ENCODE results near the gene TNIK. TPM values are rescaled to one million over a fixed set of nuclear protein-coding genes. Genes with fewer than 3 reads are reported as not detected.

The TNIK gene
- total RNA-seq, 4 donors from 2014 or later = 30.3 to 39.0 (median 36.8) TPM

DNA sequence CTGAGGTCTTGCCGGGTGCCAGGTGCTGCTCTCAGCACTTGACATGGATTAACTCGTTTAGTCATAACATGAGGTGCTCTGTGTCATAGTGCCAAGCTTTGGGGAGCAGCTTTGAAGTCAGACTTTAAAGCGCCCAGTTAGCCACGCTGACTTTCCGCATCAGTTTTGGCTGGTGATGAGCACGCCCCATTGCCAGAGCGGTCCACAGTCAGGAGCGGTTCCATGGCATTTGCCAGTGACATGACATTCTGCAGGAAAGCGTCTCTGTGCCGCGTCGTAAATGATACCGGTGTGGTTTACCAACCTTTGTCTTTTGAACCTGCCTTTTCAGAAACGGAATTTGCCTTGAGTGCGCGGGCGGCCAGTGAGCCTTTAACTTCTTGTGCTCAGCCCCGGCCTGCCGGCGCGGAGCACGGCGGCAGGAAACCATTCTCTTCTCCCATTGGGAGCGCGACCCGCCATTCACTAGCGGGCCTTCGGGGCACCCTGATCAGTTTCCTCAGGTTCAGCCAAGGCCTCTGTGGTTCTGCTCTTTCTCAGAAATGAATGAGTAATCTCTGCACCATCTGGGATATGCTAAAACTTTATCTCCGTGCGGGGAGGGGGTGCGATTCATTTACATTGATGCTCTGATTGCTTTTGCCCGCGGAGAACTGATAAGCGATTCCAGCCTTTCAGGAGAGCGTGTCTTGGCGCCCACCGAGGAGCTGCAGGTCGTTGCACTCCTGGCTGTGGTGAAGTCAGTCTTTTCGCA, 432.0 kb downstream of the TNIK start:
- Histone ChIP-seq H3K27me3 (no peaks in the 10 kb centered on the region), H3K4me1 (peaks cover 8 to 15% (median 15%) of the 10 kb centered on the region in 4 donors), H3K9me3 (no peaks in the 10 kb centered on the region), H3K27ac (replicated peaks in 1 of 4) (no peak overlapping the region), H3K36me3 (no peaks in the 10 kb centered on the region), H3K4me3 (peak overlapping the region; percentile 42 to 45 (median 42))
- WGBS = 9% methylated on average over 36 of the region's 39 CpGs
- no peak for DNase-seq (ENCODE audit: extremely low spot score)
- intact Hi-C loops (cut with DNase I) = no loop called here
- TF ChIP-seq, protein P1, sequence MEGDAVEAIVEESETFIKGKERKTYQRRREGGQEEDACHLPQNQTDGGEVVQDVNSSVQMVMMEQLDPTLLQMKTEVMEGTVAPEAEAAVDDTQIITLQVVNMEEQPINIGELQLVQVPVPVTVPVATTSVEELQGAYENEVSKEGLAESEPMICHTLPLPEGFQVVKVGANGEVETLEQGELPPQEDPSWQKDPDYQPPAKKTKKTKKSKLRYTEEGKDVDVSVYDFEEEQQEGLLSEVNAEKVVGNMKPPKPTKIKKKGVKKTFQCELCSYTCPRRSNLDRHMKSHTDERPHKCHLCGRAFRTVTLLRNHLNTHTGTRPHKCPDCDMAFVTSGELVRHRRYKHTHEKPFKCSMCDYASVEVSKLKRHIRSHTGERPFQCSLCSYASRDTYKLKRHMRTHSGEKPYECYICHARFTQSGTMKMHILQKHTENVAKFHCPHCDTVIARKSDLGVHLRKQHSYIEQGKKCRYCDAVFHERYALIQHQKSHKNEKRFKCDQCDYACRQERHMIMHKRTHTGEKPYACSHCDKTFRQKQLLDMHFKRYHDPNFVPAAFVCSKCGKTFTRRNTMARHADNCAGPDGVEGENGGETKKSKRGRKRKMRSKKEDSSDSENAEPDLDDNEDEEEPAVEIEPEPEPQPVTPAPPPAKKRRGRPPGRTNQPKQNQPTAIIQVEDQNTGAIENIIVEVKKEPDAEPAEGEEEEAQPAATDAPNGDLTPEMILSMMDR (IDR thresholded peaks at IDR 0.05) = no peak
- TF ChIP-seq POLR2A (IDR thresholded peaks at IDR 0.05; ENCODE audit: low read depth) (no peak), EP300 (IDR thresholded peaks at IDR 0.05) (no peak), POLR2AphosphoS5 (IDR thresholded peaks at IDR 0.05) (no peak)

DNA sequence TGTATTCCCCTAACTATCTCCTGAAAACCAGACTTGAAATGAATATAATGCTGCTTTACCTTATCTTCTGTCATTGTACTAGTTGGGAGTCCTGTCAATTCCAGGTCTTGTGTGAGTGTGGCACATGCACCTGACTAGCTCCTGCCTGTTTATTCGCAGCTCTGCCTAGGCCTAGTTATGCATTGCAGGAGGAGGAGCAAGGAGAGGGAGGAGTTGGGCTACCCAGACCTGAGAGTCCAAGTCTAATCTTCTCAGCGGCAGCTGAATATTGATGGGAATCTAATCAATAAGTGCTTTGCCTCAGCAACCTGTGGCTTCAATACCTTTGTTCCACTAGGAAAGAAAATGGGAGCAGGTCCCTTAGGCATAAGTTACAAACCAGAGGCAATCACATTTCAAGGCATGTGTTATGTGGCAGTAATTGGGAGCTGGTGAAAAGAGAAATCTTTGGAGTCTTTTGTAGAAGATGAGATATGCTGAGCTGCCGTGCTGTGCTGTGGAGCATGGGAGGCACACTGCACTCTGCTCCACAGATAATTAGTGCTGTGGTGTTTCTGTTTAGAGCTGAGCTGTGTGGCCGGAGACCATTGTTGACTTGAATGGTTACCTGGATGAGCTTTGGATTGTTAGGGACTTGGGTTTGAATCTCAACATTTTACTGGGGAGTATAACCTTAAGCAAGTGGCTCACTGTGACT, 433.5 kb downstream of the TNIK start, which contains the start of gene SLC2A2:
Gene SLC2A2 (minus strand): TSS at position 124 of the 697 bp plus-strand sequence. CDS start 50 bp downstream, at position 74.
- WGBS = 94% methylated on average over 4 of the region's 4 CpGs

DNA sequence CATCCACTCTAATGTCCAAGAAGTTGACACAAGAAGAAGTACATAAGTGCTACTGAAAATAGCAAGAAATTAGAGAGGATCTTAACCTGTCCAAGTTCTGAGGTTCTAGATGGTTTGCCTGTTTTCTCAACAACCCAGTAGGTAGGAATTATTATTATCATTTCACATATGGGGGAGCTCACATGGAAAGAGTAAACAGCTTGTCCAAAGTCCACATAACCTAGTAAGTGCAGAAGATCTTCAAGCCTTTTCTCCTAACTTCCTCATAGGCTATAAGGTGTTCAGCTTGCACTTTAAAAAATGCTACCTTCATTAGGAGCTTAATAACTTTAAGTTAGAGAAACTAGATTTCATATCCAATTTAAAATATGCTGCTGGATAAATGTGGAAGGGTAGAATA, 436.6 kb downstream of the TNIK start:
- no peaks in the 10 kb centered on the region for H3K27me3 ChIP-seq

More for the DNA sequence above, 433.5 kb downstream of the TNIK start, which contains the start of gene SLC2A2:
- no peaks in the 10 kb centered on the region for H3K27me3 ChIP-seq
- TF ChIP-seq POLR2AphosphoS5 (IDR thresholded peaks at IDR 0.05) = no peak
- TF ChIP-seq POLR2A (IDR thresholded peaks at IDR 0.05; ENCODE audit: low read depth) = no peak
- TF ChIP-seq, protein P1 (IDR thresholded peaks at IDR 0.05) = no peak
- TF ChIP-seq EP300 (IDR thresholded peaks at IDR 0.05) = no peak
- H3K36me3 ChIP-seq = no peaks in the 10 kb centered on the region
- H3K4me3 ChIP-seq = no peak within 1 kb of the TSS
- no peak within 1 kb of the TSS for H3K27ac ChIP-seq (replicated peaks in 1 of 4)
- peaks cover 8 to 15% (median 15%) of the 10 kb centered on the region in 4 donors for H3K4me1 ChIP-seq
- H3K9me3 ChIP-seq = no peaks in the 10 kb centered on the region
- intact Hi-C loops (cut with DNase I) = no loop called here
- DNase-seq (ENCODE audit: extremely low spot score) = no peak

DNA sequence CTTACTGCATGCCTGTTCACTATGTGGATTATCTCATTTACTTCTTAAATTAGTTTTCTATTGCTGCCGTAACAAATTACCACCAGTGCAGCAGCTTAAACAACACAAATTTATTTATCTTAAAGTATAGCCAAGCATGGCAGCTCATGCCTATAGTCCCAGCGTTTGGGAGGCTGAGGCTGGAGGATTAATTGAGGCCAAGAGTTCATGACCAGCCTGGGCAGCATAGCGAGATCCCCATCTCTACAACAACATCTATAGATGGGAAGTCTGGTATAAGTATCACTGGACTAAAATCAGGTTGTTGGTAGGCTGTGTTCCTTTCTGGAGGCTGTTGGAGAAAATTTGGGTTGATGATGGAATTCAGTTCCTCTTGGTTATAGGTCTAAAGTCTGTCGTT, 438.8 kb downstream of the TNIK start:
- H3K4me1 ChIP-seq = no peaks in the 10 kb centered on the region
- H3K27me3 ChIP-seq = no peaks in the 10 kb centered on the region
- H3K4me3 ChIP-seq = no peak overlapping the region
- 89% methylated on average over 4 of the region's 4 CpGs for WGBS
- H3K9me3 ChIP-seq = no peaks in the 10 kb centered on the region
- TF ChIP-seq, protein P1 (IDR thresholded peaks at IDR 0.05) = no peak
- TF ChIP-seq EP300 (IDR thresholded peaks at IDR 0.05) = no peak
- TF ChIP-seq POLR2AphosphoS5 (IDR thresholded peaks at IDR 0.05) = no peak
- TF ChIP-seq POLR2A (IDR thresholded peaks at IDR 0.05; ENCODE audit: low read depth) = no peak
- no peak for DNase-seq (ENCODE audit: extremely low spot score)
- intact Hi-C loops (cut with DNase I) = no loop called here
- H3K27ac ChIP-seq (replicated peaks in 1 of 4) = no peak overlapping the region
- no peaks in the 10 kb centered on the region for H3K36me3 ChIP-seq

More for the DNA sequence above, 436.6 kb downstream of the TNIK start:
- H3K9me3 ChIP-seq = no peaks in the 10 kb centered on the region
- H3K36me3 ChIP-seq = no peaks in the 10 kb centered on the region
- H3K27ac ChIP-seq (replicated peaks in 1 of 4) = no peak overlapping the region
- H3K4me3 ChIP-seq = no peak overlapping the region
- no peak for DNase-seq (ENCODE audit: extremely low spot score)
- intact Hi-C loops (cut with DNase I) = no loop called here
- TF ChIP-seq POLR2A (IDR thresholded peaks at IDR 0.05; ENCODE audit: low read depth) (no peak), POLR2AphosphoS5 (IDR thresholded peaks at IDR 0.05) (no peak), EP300 (IDR thresholded peaks at IDR 0.05) (no peak)
- TF ChIP-seq, protein P1 (IDR thresholded peaks at IDR 0.05) = no peak
- peaks cover under 1 to 9% (median 8%) of the 10 kb centered on the region in 4 donors for H3K4me1 ChIP-seq

Measured in esophagus muscularis mucosa (tissue), 4 donors.